BLaER1 (cell line): ENCODE measurements around the gene TTC7B.

ENCODE experiments used
- H3K27ac ChIP-seq: shearing (Covaris generic); formaldehyde crosslinking; 2 replicates; pipeline ENCODE4 v1.8.1; 2022
- H3K27me3 ChIP-seq: shearing (Covaris generic); formaldehyde crosslinking; 2 replicates; pipeline ENCODE4 v1.8.1; 2022
- H3K36me3 ChIP-seq: shearing (Covaris generic); formaldehyde crosslinking; 2 replicates; pipeline ENCODE4 v1.8.1; 2022
- H3K4me1 ChIP-seq: shearing (Covaris generic); formaldehyde crosslinking; 2 replicates; pipeline ENCODE4 v1.8.1; 2022
- H3K4me2 ChIP-seq: shearing (Covaris generic); formaldehyde crosslinking; 2 replicates; pipeline ENCODE4 v1.8.1; 2022
- H3K4me3 ChIP-seq: shearing (Covaris generic); formaldehyde crosslinking; 2 replicates; pipeline ENCODE4 v1.8.1; 2022
- H3K9ac ChIP-seq: shearing (Covaris generic); formaldehyde crosslinking; 2 replicates; pipeline ENCODE4 v1.8.1; 2022
- H3K9me3 ChIP-seq: shearing (Covaris generic); formaldehyde crosslinking; 2 replicates; pipeline ENCODE4 v1.8.1; 2022
- H4K20me1 ChIP-seq: shearing (Covaris generic); formaldehyde crosslinking; 2 replicates; pipeline ENCODE4 v1.8.1; 2022
- Cebpa-rat ChIP-seq: shearing (Covaris generic); IDR thresholded peaks from 2 replicates; pipeline ENCODE4 v1.8.1; 2022

The TTC7B gene

GRCh38 chr14:90807060-90807459 lies 9.2 kb downstream of the TTC7B start:
- H3K4me1 ChIP-seq: peaks cover 82% of the 10 kb centered on the region
- peaks cover 48% of the 10 kb centered on the region; the same call in 1 of the 2 replicates for H4K20me1 ChIP-seq
- H3K9ac ChIP-seq: no peak overlapping the region
- H3K36me3 ChIP-seq: no peaks in the 10 kb centered on the region
- H3K4me3 ChIP-seq: no peak overlapping the region
- no peak for TF ChIP-seq Cebpa-rat
- peak overlapping the region; percentile 31 for H3K4me2 ChIP-seq
- H3K27me3 ChIP-seq: no peaks in the 10 kb centered on the region
- no peaks in the 10 kb centered on the region for H3K9me3 ChIP-seq
- peak overlapping the region; percentile 20 for H3K27ac ChIP-seq

- no peak overlapping the region for H3K4me3 ChIP-seq
- peak overlapping the region; percentile 31; the same call in 1 of the 2 replicates for H3K9ac ChIP-seq
- peak overlapping the region; percentile 38 for H3K4me2 ChIP-seq
- no peak overlapping the region for H3K27ac ChIP-seq
- peaks cover 36% of the 10 kb centered on the region; the same call in 1 of the 2 replicates for H4K20me1 ChIP-seq
- H3K9me3 ChIP-seq: no peaks in the 10 kb centered on the region
- H3K36me3 ChIP-seq: no peaks in the 10 kb centered on the region
- no peak for TF ChIP-seq Cebpa-rat
- H3K4me1 ChIP-seq: peaks cover 92% of the 10 kb centered on the region
- no peaks in the 10 kb centered on the region for H3K27me3 ChIP-seq
These were observed 10.3 kb downstream of the TTC7B start for GRCh38 chr14:90805662-90806540.

- H3K9ac ChIP-seq: no peak overlapping the region
These were observed 11.2 kb downstream of the TTC7B start for GRCh38 chr14:90805084-90805391.

GRCh38 chr14:90804292-90805083 lies 11.7 kb downstream of the TTC7B start:
- H3K27ac ChIP-seq: peak overlapping the region; percentile 27; the same call in 1 of the 2 replicates
- H3K9ac ChIP-seq: no peak overlapping the region; the same call in 1 of the 2 replicates
- peaks cover 79% of the 10 kb centered on the region for H3K4me1 ChIP-seq

More at GRCh38 chr14:90805084-90805391, 11.2 kb downstream of the TTC7B start:
- H3K36me3 ChIP-seq: no peaks in the 10 kb centered on the region
- TF ChIP-seq Cebpa-rat: no peak
- H3K4me2 ChIP-seq: peak overlapping the region; percentile 59; the same call in 1 of the 2 replicates
- peaks cover 33% of the 10 kb centered on the region; the same call in 1 of the 2 replicates for H4K20me1 ChIP-seq
- H3K4me3 ChIP-seq: no peak overlapping the region
- no peaks in the 10 kb centered on the region for H3K27me3 ChIP-seq
- H3K4me1 ChIP-seq: peaks cover 84% of the 10 kb centered on the region
- H3K9me3 ChIP-seq: no peaks in the 10 kb centered on the region
- H3K27ac ChIP-seq: 0 out of 2 replicates have a peak overlapping the region, but pooled peaks have one; percentile 27

GRCh38 chr14:90803249-90803648 lies 13.0 kb downstream of the TTC7B start:
- Histone ChIP-seq H3K4me2 (peak overlapping the region; percentile 59), H3K36me3 (no peaks in the 10 kb centered on the region), H3K4me3 (no peak overlapping the region), H3K27me3 (no peaks in the 10 kb centered on the region), H3K9ac (no peak overlapping the region), H4K20me1 (peaks cover 29% of the 10 kb centered on the region; the same call in 1 of the 2 replicates), H3K27ac (no peak overlapping the region), H3K4me1 (peaks cover 74% of the 10 kb centered on the region), H3K9me3 (no peaks in the 10 kb centered on the region)
- TF ChIP-seq Cebpa-rat: no peak

More at GRCh38 chr14:90804292-90805083, 11.7 kb downstream of the TTC7B start:
- H3K27me3 ChIP-seq: no peaks in the 10 kb centered on the region
- H3K4me3 ChIP-seq: no peak overlapping the region
- TF ChIP-seq Cebpa-rat: no peak
- peaks cover 33% of the 10 kb centered on the region; the same call in 1 of the 2 replicates for H4K20me1 ChIP-seq
- peak overlapping the region; percentile 59 for H3K4me2 ChIP-seq
- H3K9me3 ChIP-seq: no peaks in the 10 kb centered on the region
- H3K36me3 ChIP-seq: no peaks in the 10 kb centered on the region

GRCh38 chr14:90799420-90799819 lies 16.8 kb downstream of the TTC7B start:
- Histone ChIP-seq H3K27me3 (no peaks in the 10 kb centered on the region), H3K4me1 (peaks cover 66% of the 10 kb centered on the region), H3K9me3 (no peaks in the 10 kb centered on the region), H3K4me2 (no peak overlapping the region), H4K20me1 (peaks cover 18% of the 10 kb centered on the region), H3K36me3 (no peaks in the 10 kb centered on the region), H3K4me3 (no peak overlapping the region), H3K27ac (no peak overlapping the region), H3K9ac (no peak overlapping the region)
- TF ChIP-seq Cebpa-rat: no peak

GRCh38 chr14:90797919-90798318 lies 18.3 kb downstream of the TTC7B start:
- H3K27me3 ChIP-seq: no peaks in the 10 kb centered on the region
- H4K20me1 ChIP-seq: peaks cover 18% of the 10 kb centered on the region
- no peaks in the 10 kb centered on the region for H3K9me3 ChIP-seq
- H3K27ac ChIP-seq: no peak overlapping the region
- peaks cover 51% of the 10 kb centered on the region for H3K4me1 ChIP-seq
- H3K36me3 ChIP-seq: no peaks in the 10 kb centered on the region
- no peak for TF ChIP-seq Cebpa-rat
- no peak overlapping the region for H3K9ac ChIP-seq
- H3K4me3 ChIP-seq: no peak overlapping the region
- peak overlapping the region; percentile 77 for H3K4me2 ChIP-seq

GRCh38 chr14:90797451-90797850 lies 18.8 kb downstream of the TTC7B start:
- no peak for TF ChIP-seq Cebpa-rat
- H3K36me3 ChIP-seq: no peaks in the 10 kb centered on the region
- H3K4me3 ChIP-seq: no peak overlapping the region
- peaks cover 18% of the 10 kb centered on the region for H4K20me1 ChIP-seq
- H3K4me1 ChIP-seq: peaks cover 47% of the 10 kb centered on the region
- H3K9ac ChIP-seq: no peak overlapping the region
- no peaks in the 10 kb centered on the region for H3K27me3 ChIP-seq
- peak overlapping the region; percentile 77 for H3K4me2 ChIP-seq
- H3K9me3 ChIP-seq: no peaks in the 10 kb centered on the region
- H3K27ac ChIP-seq: no peak overlapping the region

- Histone ChIP-seq H3K27me3 (no peaks in the 10 kb centered on the region), H3K4me3 (no peak overlapping the region), H3K9me3 (no peaks in the 10 kb centered on the region), H3K4me1 (peaks cover 36% of the 10 kb centered on the region), H3K4me2 (peak overlapping the region; percentile 77), H4K20me1 (peaks cover 18% of the 10 kb centered on the region), H3K27ac (peak overlapping the region; percentile 12; the same call in 1 of the 2 replicates), H3K9ac (no peak overlapping the region), H3K36me3 (peaks cover 3% of the 10 kb centered on the region; the same call in 1 of the 2 replicates)
- TF ChIP-seq Cebpa-rat: no peak
These were observed 19.9 kb downstream of the TTC7B start for GRCh38 chr14:90796329-90796728.
